Type B pancreatic cell (in vitro differentiated cells): ENCODE measurements around the gene ZNF473. TPM values are rescaled to one million over a fixed set of nuclear protein-coding genes. Genes with fewer than 3 reads are reported as not detected.
A peak's percentile ranks its signal among the peaks of the same experiment; 100 is the strongest.
"Not testable (repeated sequence)": the region's sequence is repeated elsewhere in the genome, so short reads cannot be mapped to it uniquely, and the experiment has no call there.

Source experiments
- DNase-seq: peaks from one replicate; pipeline ENCODE4 v3.0.0; 2021; ENCODE audit warnings: mixed read lengths; ENCODE audit not compliant: unreplicated experiment; ENCODE audit errors: extremely low spot score
- H3K27ac Mint-ChIP-seq: 2 replicates; pipeline ENCODE4 v1.8.0; 2021; ENCODE audit warnings: mild to moderate bottlenecking, mixed read lengths
- H3K27me3 Mint-ChIP-seq: 2 replicates; pipeline ENCODE4 v1.8.0; 2021; ENCODE audit warnings: mixed read lengths
- H3K36me3 Mint-ChIP-seq: 2 replicates; pipeline ENCODE4 v1.8.0; 2021; ENCODE audit warnings: mixed read lengths
- H3K4me1 Mint-ChIP-seq: one replicate; pipeline ENCODE4 v1.8.0; 2021; ENCODE audit warnings: mixed read lengths; ENCODE audit not compliant: unreplicated experiment
- H3K4me3 Mint-ChIP-seq: 2 replicates; pipeline ENCODE4 v1.8.0; 2021; ENCODE audit warnings: mild to moderate bottlenecking, mixed read lengths
- H3K9me3 Mint-ChIP-seq: 2 replicates; pipeline ENCODE4 v1.8.0; 2021; ENCODE audit warnings: mixed read lengths
- CTCF ChIP-seq: fragments of 200-600 bp; sonication (generic); conservative IDR thresholded peaks from 2 replicates; pipeline ENCODE4 v1.5.0; 2021; ENCODE audit warnings: antibody characterized with exemption, mild to moderate bottlenecking
- total RNA-seq: library from RNA; stranded (reverse); gene quantifications from 2 replicates; pipeline ENCODE4 v1.2.1, GENCODE V29; 2021; ENCODE audit warnings: low replicate concordance

The ZNF473 gene
- total RNA-seq, 1 donor from 2014 or later, result 14.3 TPM

DNA sequence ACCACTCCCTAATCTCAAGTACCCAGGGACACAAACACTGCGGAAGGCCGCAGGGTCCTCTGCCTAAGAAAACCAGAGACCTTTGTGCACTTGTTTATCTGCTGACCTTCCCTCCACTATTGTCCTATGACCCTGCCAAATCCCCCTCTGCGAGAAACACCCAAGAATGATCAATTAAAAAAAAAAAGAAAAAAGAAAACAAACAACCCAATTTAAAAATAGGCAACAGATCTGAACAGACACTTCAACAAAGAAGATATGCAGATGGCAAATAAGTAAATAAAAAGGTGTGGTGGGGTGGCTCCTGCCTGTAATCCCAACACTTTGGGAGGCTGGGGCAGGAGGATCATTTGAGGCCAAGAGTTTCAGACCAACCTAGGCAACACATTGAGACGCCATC lies 61.3 kb downstream of the ZNF473 start:
- not testable (repeated sequence) for H3K27me3 Mint-ChIP-seq, H3K9me3 Mint-ChIP-seq, H3K4me3 Mint-ChIP-seq, H3K4me1 Mint-ChIP-seq, H3K36me3 Mint-ChIP-seq, H3K27ac Mint-ChIP-seq, DNase-seq

DNA sequence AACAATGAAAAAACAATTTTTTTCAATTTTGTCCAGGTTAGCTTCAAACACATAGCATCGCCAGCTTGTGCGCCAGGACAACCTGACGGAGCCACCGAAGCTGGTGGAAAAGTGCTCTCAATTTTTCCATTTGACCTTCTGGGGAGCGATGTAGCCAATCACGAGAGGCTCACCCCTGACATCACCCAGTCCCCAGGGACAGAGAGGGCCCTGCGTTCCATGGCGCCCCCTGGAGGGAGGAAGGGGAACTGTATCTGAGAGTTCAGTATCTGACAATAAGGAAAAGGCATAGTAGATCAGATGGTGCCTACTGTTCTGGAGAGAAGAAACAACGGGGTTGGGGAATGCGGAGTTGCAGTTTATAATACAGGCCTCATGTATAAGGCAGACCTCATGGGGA lies 64.9 kb downstream of the ZNF473 start:
- TF ChIP-seq CTCF, result peak; percentile 53
- not testable (repeated sequence) for H3K4me1 Mint-ChIP-seq, H3K36me3 Mint-ChIP-seq

GRCh38 chr19:50091786-50092185 lies 66.0 kb downstream of the ZNF473 start:
- not testable (repeated sequence) for H3K27me3 Mint-ChIP-seq, H3K9me3 Mint-ChIP-seq, H3K4me1 Mint-ChIP-seq, H3K4me3 Mint-ChIP-seq, H3K27ac Mint-ChIP-seq, H3K36me3 Mint-ChIP-seq, DNase-seq

More for the DNA sequence above, 64.9 kb downstream of the ZNF473 start:
- not testable (repeated sequence) for H3K4me3 Mint-ChIP-seq, H3K27me3 Mint-ChIP-seq, DNase-seq, H3K9me3 Mint-ChIP-seq, H3K27ac Mint-ChIP-seq

GRCh38 chr19:50092597-50092996 lies 66.8 kb downstream of the ZNF473 start:
- not testable (repeated sequence) for H3K9me3 Mint-ChIP-seq, DNase-seq, H3K27ac Mint-ChIP-seq, H3K27me3 Mint-ChIP-seq, H3K36me3 Mint-ChIP-seq, H3K4me3 Mint-ChIP-seq, H3K4me1 Mint-ChIP-seq

GRCh38 chr19:50097884-50098283 lies 72.1 kb downstream of the ZNF473 start:
- H3K27ac Mint-ChIP-seq, H3K27me3 Mint-ChIP-seq, DNase-seq, H3K36me3 Mint-ChIP-seq, H3K4me3 Mint-ChIP-seq, H3K4me1 Mint-ChIP-seq, H3K9me3 Mint-ChIP-seq: not testable (repeated sequence)

GRCh38 chr19:50098892-50099291 lies 73.1 kb downstream of the ZNF473 start:
- H3K9me3 Mint-ChIP-seq, H3K27me3 Mint-ChIP-seq, H3K4me3 Mint-ChIP-seq, H3K4me1 Mint-ChIP-seq, H3K27ac Mint-ChIP-seq, H3K36me3 Mint-ChIP-seq: not testable (repeated sequence)
- DNase-seq, result peak; percentile 85

DNA sequence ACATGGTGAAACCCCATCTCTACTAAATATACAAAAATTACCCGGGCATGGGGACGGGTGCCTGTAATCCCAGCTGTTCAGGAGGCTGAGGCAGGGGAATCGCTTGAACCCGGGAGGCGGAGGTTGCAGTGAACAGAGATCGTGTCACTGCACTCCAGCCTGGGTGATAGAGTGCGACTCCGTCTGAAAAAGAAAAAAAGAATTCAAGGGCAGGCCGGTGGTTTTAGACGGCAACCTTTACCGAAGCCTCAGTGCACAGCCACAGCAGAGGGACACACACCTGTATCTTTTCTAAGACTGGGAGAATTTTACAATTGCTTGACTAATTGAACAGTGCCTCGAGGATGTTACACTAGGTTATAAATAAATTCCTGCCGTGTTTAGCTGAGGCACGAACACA lies 73.9 kb downstream of the ZNF473 start:
- not testable (repeated sequence) for H3K36me3 Mint-ChIP-seq, H3K27ac Mint-ChIP-seq, H3K4me1 Mint-ChIP-seq, H3K27me3 Mint-ChIP-seq, H3K9me3 Mint-ChIP-seq, H3K4me3 Mint-ChIP-seq, DNase-seq

- H3K9me3 Mint-ChIP-seq, H3K27me3 Mint-ChIP-seq, H3K36me3 Mint-ChIP-seq, DNase-seq, H3K4me3 Mint-ChIP-seq, H3K4me1 Mint-ChIP-seq, H3K27ac Mint-ChIP-seq: not testable (repeated sequence)
These were observed 75.1 kb downstream of the ZNF473 start for GRCh38 chr19:50100946-50101345.

Other genes starting within 250 kb of the ZNF473 start
- 26.8 and 29.3 TPM in 2 replicates for gene FUZ, start 212.7 kb upstream of the ZNF473 start, total RNA-seq
- gene MED25, start 207.7 kb upstream of the ZNF473 start, total RNA-seq, result 88.5 and 88.9 TPM in 2 replicates
- 248 and 388 TPM in 2 replicates for gene PTOV1, start 174.8 kb upstream of the ZNF473 start, total RNA-seq
- gene PNKP, start 158.4 kb upstream of the ZNF473 start, total RNA-seq, result 72.3 and 125 TPM in 2 replicates
- 35.8 and 40.1 TPM in 2 replicates for gene AKT1S1, start 148.7 kb upstream of the ZNF473 start, total RNA-seq
- 33.9 and 45.9 TPM in 2 replicates for gene TBC1D17, start 148.3 kb upstream of the ZNF473 start, total RNA-seq
- 0.58 and 0.74 TPM in 2 replicates for gene IL4I1, start 129.1 kb upstream of the ZNF473 start, total RNA-seq
- gene ATF5, start 96.8 kb upstream of the ZNF473 start, total RNA-seq, result 18.1 and 21.4 TPM in 2 replicates
- 77.4 and 88.8 TPM in 2 replicates for gene NUP62, start 96.5 kb upstream of the ZNF473 start, total RNA-seq
- gene SIGLEC11, start 64.8 kb upstream of the ZNF473 start, total RNA-seq, result 0.27 and 0.36 TPM in 2 replicates
- gene VRK3, start 633 bp upstream of the ZNF473 start, total RNA-seq, result 44.6 and 51.9 TPM in 2 replicates
- not detected in 2 replicates for gene IZUMO2, start 137.3 kb downstream of the ZNF473 start, total RNA-seq
- gene MYH14, start 177.6 kb downstream of the ZNF473 start, total RNA-seq, result 93.9 and 225 TPM in 2 replicates